ENCODE results near the gene SLC25A34. TPM values are rescaled to one million over a fixed set of nuclear protein-coding genes. Genes with fewer than 3 reads are reported as not detected.

SLC25A34 gene
- total and polyA plus RNA-seq, 9 donors = 1.0 to 2.5 (median 1.9) TPM

DNA sequence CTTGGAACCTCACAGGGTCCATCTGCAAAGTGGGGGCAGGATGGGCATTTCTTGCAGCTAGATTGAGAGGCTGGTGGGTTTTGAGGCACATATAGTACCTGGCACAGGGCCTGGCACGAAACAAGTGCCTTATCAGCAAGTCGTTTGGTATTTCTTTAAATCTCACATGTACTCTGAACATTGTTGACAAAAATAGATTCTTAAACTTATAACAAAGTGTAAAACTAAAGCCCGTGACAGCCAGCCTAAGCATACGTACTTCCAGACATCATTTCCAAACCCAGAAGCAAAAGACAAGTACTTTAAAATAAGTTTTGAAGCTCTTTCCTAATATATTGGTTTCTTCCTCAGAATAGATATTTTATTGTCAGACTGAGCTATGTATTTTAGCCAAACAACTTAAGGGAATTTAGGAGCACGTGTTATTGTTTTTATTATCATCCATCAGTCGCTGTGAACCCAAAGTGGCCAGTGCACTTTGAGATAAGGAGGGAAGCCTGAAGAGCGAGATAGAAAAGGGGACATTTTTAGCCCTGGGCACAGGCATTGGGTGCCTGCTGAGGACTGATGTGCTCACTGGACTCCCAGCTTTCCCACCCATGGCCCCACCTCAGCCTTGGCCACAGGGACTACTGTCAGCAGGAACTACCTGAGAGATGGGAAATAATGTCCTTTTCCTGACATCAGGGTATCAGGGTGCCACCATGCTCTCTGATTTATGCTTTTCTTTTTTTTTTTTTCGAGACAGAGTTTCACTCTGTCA is 25.5 kb downstream of the SLC25A34 start:
- 24 to 33% (median 29%) methylated on average over 8 of the region's 8 CpGs for WGBS, 3 donors
- intact Hi-C loops (cut with DNase I) = no loop called here

DNA sequence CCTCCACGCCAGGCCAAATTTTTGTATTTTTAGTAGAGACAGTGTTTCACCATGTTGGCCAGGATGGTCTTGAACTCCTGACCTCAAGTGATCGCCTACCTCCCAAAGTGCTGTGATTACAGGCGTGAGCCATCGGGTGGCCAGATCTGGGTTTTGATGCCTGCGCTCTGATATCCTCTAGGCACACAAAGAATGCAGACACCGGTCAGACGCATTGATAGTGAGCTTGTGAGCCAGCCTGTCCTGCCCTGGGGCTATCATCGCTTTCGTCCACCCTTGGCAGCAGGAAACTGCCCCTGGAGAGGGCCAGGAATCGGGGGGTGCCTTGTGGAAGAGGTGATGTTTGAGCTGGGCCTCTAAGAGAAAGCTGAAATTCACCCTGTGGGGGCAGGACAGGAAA is 26.5 kb downstream of the SLC25A34 start:
- no peaks in the 10 kb centered on the region for H3K9me3 ChIP-seq
- H3K36me3 ChIP-seq = no peaks in the 10 kb centered on the region
- WGBS, 3 donors = 59 to 74% (median 62%) methylated on average over 10 of the region's 10 CpGs
- TF ChIP-seq POLR2A (IDR thresholded peaks at IDR 0.05) (no peak), EP300 (IDR thresholded peaks at IDR 0.05) (no peak)
- TF ChIP-seq, protein P1, sequence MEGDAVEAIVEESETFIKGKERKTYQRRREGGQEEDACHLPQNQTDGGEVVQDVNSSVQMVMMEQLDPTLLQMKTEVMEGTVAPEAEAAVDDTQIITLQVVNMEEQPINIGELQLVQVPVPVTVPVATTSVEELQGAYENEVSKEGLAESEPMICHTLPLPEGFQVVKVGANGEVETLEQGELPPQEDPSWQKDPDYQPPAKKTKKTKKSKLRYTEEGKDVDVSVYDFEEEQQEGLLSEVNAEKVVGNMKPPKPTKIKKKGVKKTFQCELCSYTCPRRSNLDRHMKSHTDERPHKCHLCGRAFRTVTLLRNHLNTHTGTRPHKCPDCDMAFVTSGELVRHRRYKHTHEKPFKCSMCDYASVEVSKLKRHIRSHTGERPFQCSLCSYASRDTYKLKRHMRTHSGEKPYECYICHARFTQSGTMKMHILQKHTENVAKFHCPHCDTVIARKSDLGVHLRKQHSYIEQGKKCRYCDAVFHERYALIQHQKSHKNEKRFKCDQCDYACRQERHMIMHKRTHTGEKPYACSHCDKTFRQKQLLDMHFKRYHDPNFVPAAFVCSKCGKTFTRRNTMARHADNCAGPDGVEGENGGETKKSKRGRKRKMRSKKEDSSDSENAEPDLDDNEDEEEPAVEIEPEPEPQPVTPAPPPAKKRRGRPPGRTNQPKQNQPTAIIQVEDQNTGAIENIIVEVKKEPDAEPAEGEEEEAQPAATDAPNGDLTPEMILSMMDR (IDR thresholded peaks at IDR 0.05) = no peak
- DNase-seq = no peak
- intact Hi-C loops (cut with DNase I) = no loop called here
- H3K27me3 ChIP-seq = no peaks in the 10 kb centered on the region
- H3K4me1 ChIP-seq (ENCODE audit: insufficient read depth) = peaks cover 11% of the 10 kb centered on the region
- H3K4me3 ChIP-seq = no peak overlapping the region
- no peak overlapping the region for H3K27ac ChIP-seq

More for the DNA sequence above, 25.5 kb downstream of the SLC25A34 start:
- H3K36me3 ChIP-seq = no peaks in the 10 kb centered on the region
- no peak for DNase-seq
- no peak overlapping the region for H3K4me3 ChIP-seq
- peak overlapping the region; percentile 76 to 77 for H3K27ac ChIP-seq
- H3K4me1 ChIP-seq (ENCODE audit: insufficient read depth) = peaks cover 14% of the 10 kb centered on the region
- no peaks in the 10 kb centered on the region for H3K9me3 ChIP-seq
- H3K27me3 ChIP-seq = no peaks in the 10 kb centered on the region
- TF ChIP-seq, protein P1 (IDR thresholded peaks at IDR 0.05) = no peak
- no peak for TF ChIP-seq POLR2A (IDR thresholded peaks at IDR 0.05)
- TF ChIP-seq EP300 (IDR thresholded peaks at IDR 0.05) = no peak

DNA sequence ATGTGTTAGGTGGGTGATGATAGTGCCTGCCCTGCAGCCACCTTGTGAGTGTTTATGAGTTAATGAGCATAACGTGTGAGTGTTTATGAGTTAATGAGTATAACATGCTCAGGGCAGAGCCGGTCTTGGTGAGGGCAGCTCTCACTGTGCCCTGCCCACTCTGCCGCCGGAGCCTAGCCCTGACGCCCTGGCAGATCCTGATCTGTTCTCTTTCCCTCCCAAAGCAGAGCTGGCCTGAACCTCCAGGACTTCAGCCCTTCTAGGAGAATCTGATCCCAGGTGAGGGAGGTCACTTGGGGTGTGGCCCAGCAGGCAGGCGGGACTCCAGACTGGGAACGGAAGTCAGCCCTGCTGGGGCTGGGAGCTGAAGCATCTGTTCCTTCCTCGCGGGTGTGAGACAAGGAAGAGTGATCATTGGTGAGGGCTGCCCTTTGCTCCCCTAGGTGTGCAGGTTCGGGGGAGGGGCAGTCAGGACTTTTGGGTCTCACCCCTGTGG is 28.3 kb downstream of the SLC25A34 start:
- intact Hi-C loops (cut with DNase I) = no loop called here
- peaks cover 11% of the 10 kb centered on the region for H3K4me1 ChIP-seq (ENCODE audit: insufficient read depth)
- H3K27ac ChIP-seq = no peak overlapping the region
- no peaks in the 10 kb centered on the region for H3K9me3 ChIP-seq
- TF ChIP-seq EP300 (IDR thresholded peaks at IDR 0.05) (no peak), POLR2A (IDR thresholded peaks at IDR 0.05) (no peak)
- TF ChIP-seq, protein P1 (IDR thresholded peaks at IDR 0.05) = no peak
- DNase-seq = no peak
- H3K27me3 ChIP-seq = no peaks in the 10 kb centered on the region
- no peaks in the 10 kb centered on the region for H3K36me3 ChIP-seq
- 49 to 64% (median 62%) methylated on average over 10 of the region's 10 CpGs for WGBS, 3 donors
- H3K4me3 ChIP-seq = no peak overlapping the region

- Histone ChIP-seq H3K27ac (no peak overlapping the region), H3K27me3 (no peaks in the 10 kb centered on the region), H3K4me3 (no peak overlapping the region), H3K9me3 (no peaks in the 10 kb centered on the region), H3K36me3 (no peaks in the 10 kb centered on the region), H3K4me1 (ENCODE audit: insufficient read depth) (peaks cover 11% of the 10 kb centered on the region)
- intact Hi-C loops (cut with DNase I) = no loop called here
- 83 to 87% (median 84%) methylated on average over 15 of the region's 15 CpGs for WGBS, 3 donors
- no peak for TF ChIP-seq EP300 (IDR thresholded peaks at IDR 0.05)
- TF ChIP-seq, protein P1 (IDR thresholded peaks at IDR 0.05) = no peak
- no peak for TF ChIP-seq POLR2A (IDR thresholded peaks at IDR 0.05)
- no peak for DNase-seq
Observed at GRCh38 chr1:15764890-15765289, 28.8 kb downstream of the SLC25A34 start.

Data from ovary (tissue), 9 donors.